Activated naive CD4-positive, alpha-beta T cell treated with anti-CD3 and anti-CD28 coated beads, Interleukin-2, amount 50 U/mL, for 24 hours (primary cell): ENCODE data around the gene OR5W2.
"Not testable (repeated sequence)": the region's sequence is repeated elsewhere in the genome, so short reads cannot be mapped to it uniquely, and the experiment has no call there.

Experiments
- H3K27ac Mint-ChIP-seq: one replicate; pipeline ENCODE4 v1.8.0; 2021; ENCODE audit warnings: mild to moderate bottlenecking, mixed read lengths
- H3K27me3 Mint-ChIP-seq: one replicate; pipeline ENCODE4 v1.8.0; 2021; ENCODE audit warnings: mixed read lengths
- H3K36me3 Mint-ChIP-seq: one replicate; pipeline ENCODE4 v1.8.0; 2021; ENCODE audit warnings: mixed read lengths
- H3K4me1 Mint-ChIP-seq: one replicate; pipeline ENCODE4 v1.8.0; 2021; ENCODE audit warnings: mixed read lengths
- H3K4me3 Mint-ChIP-seq: one replicate; pipeline ENCODE4 v1.8.0; 2021; ENCODE audit warnings: mild to moderate bottlenecking, mixed read lengths
- H3K9me3 Mint-ChIP-seq: one replicate; pipeline ENCODE4 v1.8.0; 2021; ENCODE audit warnings: mixed read lengths

OR5W2 gene

GRCh38 chr11:55914482-55914881, at the start of gene OR5W2:
Gene OR5W2, minus strand, starts transcription at chr11:55914582. Its CDS starts 0 bp downstream, at chr11:55914582.
- no peaks in the 10 kb centered on the region for H3K36me3 Mint-ChIP-seq
- H3K27ac Mint-ChIP-seq = no peak within 1 kb of the TSS
- H3K4me1 Mint-ChIP-seq = no peaks in the 10 kb centered on the region
- H3K9me3 Mint-ChIP-seq = peaks cover 8% of the 10 kb centered on the region
- no peaks in the 10 kb centered on the region for H3K27me3 Mint-ChIP-seq
- no peak within 1 kb of the TSS for H3K4me3 Mint-ChIP-seq

GRCh38 chr11:55956521-55956920, 42.1 kb upstream of the OR5W2 start:
- H3K27ac Mint-ChIP-seq = no peak overlapping the region
- no peaks in the 10 kb centered on the region for H3K9me3 Mint-ChIP-seq
- no peaks in the 10 kb centered on the region for H3K36me3 Mint-ChIP-seq
- no peak overlapping the region for H3K4me3 Mint-ChIP-seq
- H3K27me3 Mint-ChIP-seq = no peaks in the 10 kb centered on the region
- no peaks in the 10 kb centered on the region for H3K4me1 Mint-ChIP-seq

- Mint-ChIP-seq H3K27me3 (no peaks in the 10 kb centered on the region), H3K4me3 (no peak overlapping the region), H3K36me3 (no peaks in the 10 kb centered on the region), H3K9me3 (peaks cover 5% of the 10 kb centered on the region), H3K4me1 (no peaks in the 10 kb centered on the region), H3K27ac (no peak overlapping the region)
Observed at GRCh38 chr11:55949330-55949729, 34.9 kb upstream of the OR5W2 start.

- no peaks in the 10 kb centered on the region for H3K4me1 Mint-ChIP-seq
- peaks cover 4% of the 10 kb centered on the region for H3K9me3 Mint-ChIP-seq
- H3K36me3 Mint-ChIP-seq = no peaks in the 10 kb centered on the region
- H3K4me3 Mint-ChIP-seq = no peak overlapping the region
- H3K27ac Mint-ChIP-seq = no peak overlapping the region
- no peaks in the 10 kb centered on the region for H3K27me3 Mint-ChIP-seq
Observed at GRCh38 chr11:55942785-55943392, 28.5 kb upstream of the OR5W2 start.

- no peak within 1 kb of the TSS for H3K4me3 Mint-ChIP-seq
- no peaks in the 10 kb centered on the region for H3K27me3 Mint-ChIP-seq
- H3K36me3 Mint-ChIP-seq = no peaks in the 10 kb centered on the region
- no peak within 1 kb of the TSS for H3K27ac Mint-ChIP-seq
- no peaks in the 10 kb centered on the region for H3K4me1 Mint-ChIP-seq
- peaks cover 4% of the 10 kb centered on the region for H3K9me3 Mint-ChIP-seq
Observed at GRCh38 chr11:55936300-55936699, 21.9 kb upstream of the OR5W2 start, which contains the start of gene OR5I1. Gene OR5I1, minus strand, starts transcription at chr11:55936400. Its CDS starts 0 bp downstream, at chr11:55936400.

GRCh38 chr11:55920537-55920936, 6.2 kb upstream of the OR5W2 start:
- no peak overlapping the region for H3K27ac Mint-ChIP-seq
- no peaks in the 10 kb centered on the region for H3K4me1 Mint-ChIP-seq
- no peaks in the 10 kb centered on the region for H3K27me3 Mint-ChIP-seq
- H3K4me3 Mint-ChIP-seq = no peak overlapping the region
- no peaks in the 10 kb centered on the region for H3K36me3 Mint-ChIP-seq
- H3K9me3 Mint-ChIP-seq = no peaks in the 10 kb centered on the region

- no peaks in the 10 kb centered on the region for H3K4me1 Mint-ChIP-seq
- H3K4me3 Mint-ChIP-seq = no peak overlapping the region
- peaks cover 9% of the 10 kb centered on the region for H3K9me3 Mint-ChIP-seq
- H3K36me3 Mint-ChIP-seq = no peaks in the 10 kb centered on the region
- H3K27me3 Mint-ChIP-seq = no peaks in the 10 kb centered on the region
- H3K27ac Mint-ChIP-seq = no peak overlapping the region
Observed at GRCh38 chr11:55902308-55902707, 12.1 kb downstream of the OR5W2 start.

- H3K4me1 Mint-ChIP-seq = no peaks in the 10 kb centered on the region
- H3K9me3 Mint-ChIP-seq = peaks cover 4% of the 10 kb centered on the region
- H3K27ac Mint-ChIP-seq = no peak overlapping the region
- H3K27me3 Mint-ChIP-seq = no peaks in the 10 kb centered on the region
- H3K4me3 Mint-ChIP-seq = no peak overlapping the region
- no peaks in the 10 kb centered on the region for H3K36me3 Mint-ChIP-seq
Observed at GRCh38 chr11:55895216-55895615, 19.2 kb downstream of the OR5W2 start.

GRCh38 chr11:55885481-55885880, 28.9 kb downstream of the OR5W2 start:
- H3K4me3 Mint-ChIP-seq, H3K4me1 Mint-ChIP-seq, H3K36me3 Mint-ChIP-seq, H3K27ac Mint-ChIP-seq, H3K27me3 Mint-ChIP-seq, H3K9me3 Mint-ChIP-seq: not testable (repeated sequence)

- H3K27ac Mint-ChIP-seq, H3K9me3 Mint-ChIP-seq, H3K4me1 Mint-ChIP-seq: not testable (repeated sequence)
Observed at GRCh38 chr11:55884995-55885394, 29.4 kb downstream of the OR5W2 start.

GRCh38 chr11:55882997-55883396, 31.4 kb downstream of the OR5W2 start, which contains the start of gene TRIM51:
Gene TRIM51, plus strand, starts transcription at chr11:55883297. Its CDS starts 2,132 bp downstream, at chr11:55885429.
- not testable (repeated sequence) for H3K4me1 Mint-ChIP-seq, H3K9me3 Mint-ChIP-seq, H3K4me3 Mint-ChIP-seq, H3K36me3 Mint-ChIP-seq, H3K27me3 Mint-ChIP-seq, H3K27ac Mint-ChIP-seq

More at GRCh38 chr11:55884995-55885394, 29.4 kb downstream of the OR5W2 start:
- not testable (repeated sequence) for H3K36me3 Mint-ChIP-seq, H3K27me3 Mint-ChIP-seq, H3K4me3 Mint-ChIP-seq

GRCh38 chr11:55873146-55873545, 41.2 kb downstream of the OR5W2 start:
- not testable (repeated sequence) for H3K4me1 Mint-ChIP-seq

GRCh38 chr11:55872731-55873130, 41.7 kb downstream of the OR5W2 start:
- H3K4me1 Mint-ChIP-seq, H3K27ac Mint-ChIP-seq, H3K9me3 Mint-ChIP-seq, H3K27me3 Mint-ChIP-seq, H3K4me3 Mint-ChIP-seq, H3K36me3 Mint-ChIP-seq: not testable (repeated sequence)

More at GRCh38 chr11:55873146-55873545, 41.2 kb downstream of the OR5W2 start:
- not testable (repeated sequence) for H3K27ac Mint-ChIP-seq, H3K27me3 Mint-ChIP-seq, H3K36me3 Mint-ChIP-seq, H3K4me3 Mint-ChIP-seq
- H3K9me3 Mint-ChIP-seq = peaks cover 12% of the 10 kb centered on the region

GRCh38 chr11:55867354-55867753, 47.0 kb downstream of the OR5W2 start:
- not testable (repeated sequence) for H3K27me3 Mint-ChIP-seq, H3K4me1 Mint-ChIP-seq, H3K27ac Mint-ChIP-seq, H3K36me3 Mint-ChIP-seq, H3K4me3 Mint-ChIP-seq
- peaks cover 17% of the 10 kb centered on the region for H3K9me3 Mint-ChIP-seq
